Measurements from ENCODE around the gene PDE6B. TPM values are rescaled to one million over a fixed set of nuclear protein-coding genes. Genes with fewer than 3 reads are reported as not detected.
"Not testable (repeated sequence)": the region's sequence is repeated elsewhere in the genome, so short reads cannot be mapped to it uniquely, and the experiment has no call there.

Gene PDE6B
- total RNA-seq, 1 experiment from 2014 or later: not detected

DNA sequence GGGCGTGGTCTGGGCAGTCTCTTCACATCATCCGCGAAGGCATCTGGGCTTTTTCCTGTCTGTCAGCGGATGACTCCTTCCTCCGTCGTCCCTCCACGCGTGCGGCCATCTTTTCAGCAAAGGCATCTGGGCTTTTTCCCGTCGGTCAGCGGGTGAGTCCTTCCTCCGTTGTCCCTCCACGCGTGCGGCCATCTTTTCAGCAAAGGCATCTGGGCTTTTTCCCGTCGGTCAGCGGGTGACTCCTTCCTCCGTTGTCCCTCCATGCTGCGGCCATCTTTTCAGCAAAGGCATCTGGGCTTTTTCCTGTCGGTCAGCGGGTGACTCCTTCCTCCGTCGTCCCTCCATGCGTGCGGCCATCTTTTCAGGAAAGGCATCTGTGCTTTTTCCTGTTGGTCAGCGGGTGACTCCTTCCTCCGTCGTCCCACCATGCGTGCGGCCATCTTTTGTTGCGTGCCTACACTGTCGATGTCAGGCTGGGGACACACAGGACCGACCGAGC, 37.0 kb upstream of the PDE6B start:
- intact Hi-C loops (cut with micrococcal nuclease): no loop called here
- no TSS peak for BruUV-seq (replicated peaks)
- no peak for DNase-seq (ENCODE audit: unreplicated experiment)
- Mint-ChIP-seq H3K9me3 (ENCODE audit: unreplicated experiment) (no peaks in the 10 kb centered on the region), H3K4me3 (ENCODE audit: unreplicated experiment) (no peak overlapping the region), H3K27me3 (ENCODE audit: insufficient read depth, unreplicated experiment) (peaks cover 55% of the 10 kb centered on the region), H3K27ac (ENCODE audit: low read depth, unreplicated experiment) (no peak overlapping the region), H3K4me1 (ENCODE audit: insufficient read depth, unreplicated experiment) (no peaks in the 10 kb centered on the region), H3K36me3 (ENCODE audit: insufficient read depth, unreplicated experiment) (no peaks in the 10 kb centered on the region)
- TF ChIP-seq, protein P1, sequence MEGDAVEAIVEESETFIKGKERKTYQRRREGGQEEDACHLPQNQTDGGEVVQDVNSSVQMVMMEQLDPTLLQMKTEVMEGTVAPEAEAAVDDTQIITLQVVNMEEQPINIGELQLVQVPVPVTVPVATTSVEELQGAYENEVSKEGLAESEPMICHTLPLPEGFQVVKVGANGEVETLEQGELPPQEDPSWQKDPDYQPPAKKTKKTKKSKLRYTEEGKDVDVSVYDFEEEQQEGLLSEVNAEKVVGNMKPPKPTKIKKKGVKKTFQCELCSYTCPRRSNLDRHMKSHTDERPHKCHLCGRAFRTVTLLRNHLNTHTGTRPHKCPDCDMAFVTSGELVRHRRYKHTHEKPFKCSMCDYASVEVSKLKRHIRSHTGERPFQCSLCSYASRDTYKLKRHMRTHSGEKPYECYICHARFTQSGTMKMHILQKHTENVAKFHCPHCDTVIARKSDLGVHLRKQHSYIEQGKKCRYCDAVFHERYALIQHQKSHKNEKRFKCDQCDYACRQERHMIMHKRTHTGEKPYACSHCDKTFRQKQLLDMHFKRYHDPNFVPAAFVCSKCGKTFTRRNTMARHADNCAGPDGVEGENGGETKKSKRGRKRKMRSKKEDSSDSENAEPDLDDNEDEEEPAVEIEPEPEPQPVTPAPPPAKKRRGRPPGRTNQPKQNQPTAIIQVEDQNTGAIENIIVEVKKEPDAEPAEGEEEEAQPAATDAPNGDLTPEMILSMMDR (IDR thresholded peaks at IDR 0.05; ENCODE audit: unreplicated experiment): no peak
- CTCF ChIA-PET: interaction anchor here (0.6 kb wide), 2 partner anchors 47 to 768 kb away, joined by 3 read pairs; no protein-coding TSS in a partner anchor
- POLR2A ChIA-PET: no interaction called here

DNA sequence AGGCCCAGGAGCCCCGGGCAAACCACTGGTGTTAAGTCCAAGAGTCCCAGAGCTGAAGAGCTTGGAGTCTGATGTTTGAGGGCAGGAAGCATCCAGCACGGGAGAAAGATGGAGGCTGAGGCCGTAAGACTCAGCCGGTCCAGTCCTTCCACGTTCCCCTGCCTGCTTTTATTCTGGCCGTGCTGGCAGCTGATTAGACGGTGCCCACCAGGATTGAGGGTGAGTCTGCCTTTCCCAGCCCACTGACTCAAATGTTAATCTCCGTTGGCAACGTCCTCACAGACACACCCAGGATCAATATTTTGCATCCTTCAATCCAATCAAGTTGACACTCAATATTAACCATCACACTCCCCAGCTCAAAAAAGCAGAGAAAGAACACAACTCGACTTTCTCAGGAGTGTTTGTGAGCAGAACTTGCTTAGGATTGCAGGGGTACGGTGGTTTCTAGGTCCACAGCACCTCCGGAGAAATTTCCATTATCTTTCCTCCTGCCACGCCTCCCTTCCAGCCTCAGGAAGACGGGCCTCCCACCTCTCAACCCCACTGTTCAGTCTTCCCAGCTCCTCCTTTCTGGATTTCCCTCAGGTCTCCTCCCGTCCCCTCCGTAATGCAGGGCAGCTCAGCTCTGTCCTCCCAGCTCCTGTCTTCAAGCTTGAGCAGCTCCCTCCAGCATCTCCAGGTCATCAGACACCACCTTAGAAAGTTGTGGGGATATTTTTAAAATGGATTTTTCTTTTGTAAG, 36.0 kb upstream of the PDE6B start:
- Mint-ChIP-seq H3K4me3 (ENCODE audit: unreplicated experiment) (no peak overlapping the region), H3K27me3 (ENCODE audit: insufficient read depth, unreplicated experiment) (peaks cover 65% of the 10 kb centered on the region), H3K9me3 (ENCODE audit: unreplicated experiment) (peaks cover 4% of the 10 kb centered on the region), H3K4me1 (ENCODE audit: insufficient read depth, unreplicated experiment) (no peaks in the 10 kb centered on the region), H3K27ac (ENCODE audit: low read depth, unreplicated experiment) (no peak overlapping the region), H3K36me3 (ENCODE audit: insufficient read depth, unreplicated experiment) (no peaks in the 10 kb centered on the region)
- BruUV-seq (replicated peaks): no TSS peak
- DNase-seq (ENCODE audit: unreplicated experiment): no peak
- intact Hi-C loops (cut with micrococcal nuclease): no loop called here
- POLR2A ChIA-PET: interaction anchor here (1.1 to 1.2 kb wide), 2 partner anchors 9 to 12 kb away, joined by 3 to 5 read pairs; no protein-coding TSS in a partner anchor
- CTCF ChIA-PET: interaction anchor here (0.6 kb wide), 1 partner anchor 48 kb away, joined by 3 read pairs; no protein-coding TSS in a partner anchor
- TF ChIP-seq, protein P1 (IDR thresholded peaks at IDR 0.05; ENCODE audit: unreplicated experiment): no peak

DNA sequence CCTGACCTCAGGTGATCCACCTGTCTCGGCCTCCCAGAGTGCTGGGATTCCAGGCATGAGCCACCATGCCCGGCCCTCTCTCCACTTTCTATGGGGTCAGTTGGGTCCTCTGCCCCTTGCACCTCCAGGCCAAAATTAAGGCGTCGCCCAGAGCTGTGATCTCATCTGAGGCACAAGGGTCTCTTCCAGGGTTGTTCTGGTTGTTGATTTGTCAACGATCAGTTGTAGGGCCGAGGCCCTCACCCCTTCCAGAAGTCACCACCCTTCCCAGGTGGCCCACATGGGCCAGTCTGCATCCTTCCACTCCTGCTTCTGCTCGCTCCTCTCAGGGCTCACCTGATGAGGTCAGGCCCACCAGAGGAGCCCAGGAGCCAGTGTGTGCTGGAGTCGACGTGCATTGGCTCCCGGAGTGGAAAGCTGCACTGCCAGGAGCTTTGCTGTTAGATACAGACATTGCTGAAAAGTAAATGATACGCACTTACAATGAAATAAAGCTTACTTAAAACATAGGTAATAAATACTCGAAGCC, 35.0 kb upstream of the PDE6B start:
- Mint-ChIP-seq H3K27ac (ENCODE audit: low read depth, unreplicated experiment) (no peak overlapping the region), H3K4me3 (ENCODE audit: unreplicated experiment) (no peak overlapping the region), H3K9me3 (ENCODE audit: unreplicated experiment) (peaks cover 7% of the 10 kb centered on the region), H3K36me3 (ENCODE audit: insufficient read depth, unreplicated experiment) (no peaks in the 10 kb centered on the region), H3K27me3 (ENCODE audit: insufficient read depth, unreplicated experiment) (peaks cover 75% of the 10 kb centered on the region), H3K4me1 (ENCODE audit: insufficient read depth, unreplicated experiment) (no peaks in the 10 kb centered on the region)
- POLR2A ChIA-PET: interaction anchor here (1.4 kb wide), 1 partner anchor 18 kb away, joined by 3 read pairs; no protein-coding TSS in a partner anchor
- DNase-seq (ENCODE audit: unreplicated experiment): no peak
- intact Hi-C loops (cut with micrococcal nuclease): no loop called here
- TF ChIP-seq, protein P1 (IDR thresholded peaks at IDR 0.05; ENCODE audit: unreplicated experiment): no peak
- CTCF ChIA-PET: no interaction called here
- BruUV-seq (replicated peaks): no TSS peak

DNA sequence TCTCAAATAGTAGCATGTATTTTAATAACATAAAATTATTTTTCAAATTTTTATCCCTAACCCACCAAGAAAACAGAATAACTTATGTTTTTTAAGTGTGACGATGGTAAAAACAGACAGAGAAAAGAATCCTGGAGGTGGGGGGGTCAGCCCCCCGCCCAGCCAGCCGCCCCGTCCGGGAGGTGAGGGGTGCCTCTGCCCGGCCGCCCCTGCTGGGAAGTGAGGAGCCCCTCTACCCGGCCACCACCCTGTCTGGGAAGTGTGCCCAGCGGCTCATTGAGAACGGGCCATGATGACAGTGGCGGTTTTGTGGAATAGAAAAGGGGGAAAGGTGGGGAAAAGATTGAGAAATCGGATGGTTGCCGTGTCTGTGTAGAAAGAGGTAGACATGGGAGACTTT, 33.2 kb upstream of the PDE6B start:
- CTCF ChIA-PET; BruUV-seq (replicated peaks); intact Hi-C loops (cut with micrococcal nuclease); H3K9me3 Mint-ChIP-seq (ENCODE audit: unreplicated experiment); H3K4me3 Mint-ChIP-seq (ENCODE audit: unreplicated experiment); DNase-seq (ENCODE audit: unreplicated experiment); H3K4me1 Mint-ChIP-seq (ENCODE audit: insufficient read depth, unreplicated experiment); H3K36me3 Mint-ChIP-seq (ENCODE audit: insufficient read depth, unreplicated experiment); POLR2A ChIA-PET; H3K27ac Mint-ChIP-seq (ENCODE audit: low read depth, unreplicated experiment): not testable (repeated sequence)
- H3K27me3 Mint-ChIP-seq (ENCODE audit: insufficient read depth, unreplicated experiment): peaks cover 79% of the 10 kb centered on the region

Data from MCF 10A (cell line).